PC-9 (cell line): Measurements from ENCODE around the gene PTPRT. TPM values are rescaled to one million over a fixed set of nuclear protein-coding genes. Genes with fewer than 3 reads are reported as not detected.

Experiments used
- BruUV-seq: library from RNA; stranded (reverse); fragments of 400-500 nt; replicated peaks from 2 replicates; lab custom pipeline; 2021; lab: Mats Ljungman, UMichigan
- CTCF ChIA-PET: fragments of 300-600 bp; sonication (Branson Sonifier 250); formaldehyde crosslinking; loops from one replicate; lab custom pipeline; 2022; ENCODE audit warnings: antibody characterized with exemption; lab: Charles Lee
- POLR2A ChIA-PET: fragments of 300-600 bp; sonication (Branson Sonifier 250); formaldehyde crosslinking; loops from one replicate; lab custom pipeline; 2022; ENCODE audit warnings: antibody characterized with exemption; ENCODE audit not compliant: unreplicated experiment; lab: Charles Lee
- DNase-seq, 2 experiments: peaks; one replicate each; pipeline versions ENCODE4 v3.0.0 to v3.0.0-alpha.2; 2015 to 2022; ENCODE audit warnings: mixed read lengths in 1 of 2
- H2AFZ ChIP-seq: fragments of 200-600 bp; sonication (generic); 2 replicates; pipeline ENCODE4 v1.8.1; 2017; ENCODE audit warnings: antibody characterized with exemption
- H3F3A ChIP-seq: fragments of 200-600 bp; sonication (generic); 2 replicates; pipeline ENCODE4 v1.8.1; 2017; ENCODE audit warnings: antibody characterized with exemption, mild to moderate bottlenecking, low read depth; ENCODE audit not compliant: insufficient read depth
- H3K27ac ChIP-seq: fragments of 200-600 bp; sonication (generic); 2 replicates; pipeline ENCODE4 v1.6.1; 2016; ENCODE audit warnings: mixed run types
- H3K27me3 ChIP-seq: fragments of 200-600 bp; sonication (generic); 2 replicates; pipeline ENCODE4 v1.6.1; 2016; ENCODE audit warnings: low read depth, mixed run types; ENCODE audit not compliant: insufficient read depth
- H3K36me3 ChIP-seq: fragments of 200-600 bp; sonication (generic); 2 replicates; pipeline ENCODE4 v1.6.1; 2016; ENCODE audit warnings: low read depth, mixed run types
- H3K4me1 ChIP-seq: fragments of 200-600 bp; sonication (generic); replicated peaks from 2 replicates; pipeline ENCODE4 v1.6.1; 2016; ENCODE audit warnings: mixed run types; ENCODE audit not compliant: insufficient read depth
- H3K4me2 ChIP-seq: fragments of 200-600 bp; sonication (generic); 2 replicates; pipeline ENCODE4 v1.6.1; 2017; ENCODE audit warnings: mixed run types
- H3K4me3 ChIP-seq: fragments of 200-600 bp; sonication (generic); 2 replicates; pipeline ENCODE4 v1.6.1; 2016; ENCODE audit warnings: mixed run types
- H3K79me2 ChIP-seq: fragments of 200-600 bp; sonication (generic); 2 replicates; pipeline ENCODE4 v1.6.1; 2017; ENCODE audit warnings: low read depth, mixed run types
- H3K9me2 ChIP-seq: fragments of 200-600 bp; sonication (generic); 2 replicates; pipeline ENCODE4 v1.8.1; 2017; ENCODE audit warnings: mild to moderate bottlenecking; ENCODE audit not compliant: insufficient read depth
- H3K9me3 ChIP-seq: fragments of 200-600 bp; sonication (generic); 2 replicates; pipeline ENCODE4 v1.8.1; 2016; ENCODE audit warnings: low read depth; ENCODE audit not compliant: insufficient read depth
- H4K20me1 ChIP-seq: fragments of 200-600 bp; sonication (generic); 2 replicates; pipeline ENCODE4 v1.8.1; 2017; ENCODE audit not compliant: insufficient read depth
- EZH2 ChIP-seq: fragments of 200-600 bp; sonication (generic); IDR thresholded peaks from 2 replicates; pipeline ENCODE4 v1.8.0; 2017; ENCODE audit warnings: antibody characterized with exemption, low read depth
- intact Hi-C: fragments of 100-400 bp; cut with micrococcal nuclease; formaldehyde crosslinking; loops from one replicate; pipeline ENCODE4 v1.10.0; 2022; ENCODE audit not compliant: unreplicated experiment
- total RNA-seq: library from RNA; stranded (reverse); gene quantifications from 2 replicates; pipeline ENCODE4 v1.2.3, GENCODE V29; 2021
- TF ChIP-seq, protein P1 (sequence below): fragments of 200-600 bp; sonication (generic); conservative IDR thresholded peaks from 2 replicates; pipeline ENCODE4 v1.6.1; 2017; ENCODE audit warnings: mixed run types, antibody characterized with exemption, mild to moderate bottlenecking, moderate library complexity

The PTPRT gene
- total RNA-seq, 1 experiment from 2014 or later = not detected

DNA sequence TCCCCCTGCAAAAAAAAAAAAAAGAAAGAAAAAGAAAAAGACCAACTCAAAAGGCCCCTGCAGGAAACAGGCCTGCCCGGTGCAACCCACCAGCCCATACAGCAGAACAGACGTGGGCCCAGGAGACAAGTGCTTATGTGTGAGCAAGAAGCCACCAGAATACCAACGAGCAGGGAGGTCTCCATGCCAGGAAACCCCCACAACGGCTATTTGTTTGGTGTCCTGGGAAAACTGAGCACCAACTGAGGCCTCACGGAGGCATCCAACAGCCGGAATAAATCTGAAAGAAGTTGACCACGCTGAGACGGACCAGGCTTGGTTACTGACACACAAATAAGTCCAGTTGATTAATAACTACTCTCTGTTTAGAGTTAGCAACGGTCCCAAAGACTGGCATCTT is 29.7 kb downstream of the PTPRT start:
- CTCF ChIA-PET = no interaction called here
- no TSS peak for BruUV-seq
- POLR2A ChIA-PET = no interaction called here

DNA sequence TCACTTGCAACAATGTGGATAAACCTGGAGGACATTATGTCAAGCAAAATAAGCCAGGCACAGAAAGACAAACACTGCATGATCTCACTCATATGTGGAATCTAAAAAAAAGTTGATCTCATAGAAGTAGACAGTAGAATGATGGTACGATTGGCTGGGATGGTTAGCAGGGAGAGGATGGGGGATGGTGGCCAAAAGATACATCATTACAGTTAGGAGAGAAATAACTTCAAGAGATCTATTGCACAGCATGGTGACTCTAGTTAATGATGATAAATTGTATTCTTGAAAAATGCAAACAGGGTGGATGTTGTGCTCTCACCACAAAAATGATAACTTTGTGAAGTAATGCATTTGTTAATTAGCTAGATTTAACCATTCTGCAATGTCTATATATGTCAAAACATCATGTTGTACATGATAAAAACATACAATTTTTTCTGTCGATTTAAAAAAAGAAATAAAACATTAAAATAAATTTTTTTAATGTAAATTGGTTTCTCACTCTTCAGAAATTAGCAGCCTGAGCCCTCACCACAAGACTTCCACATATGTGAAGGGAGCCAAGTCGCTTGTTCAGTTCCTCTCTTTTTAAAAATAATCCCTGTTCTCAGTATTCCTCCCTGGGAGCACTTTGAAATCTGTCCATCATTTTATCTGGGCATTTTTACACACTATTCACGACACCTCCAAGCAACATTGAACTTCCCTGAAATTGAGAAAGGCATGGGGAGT is 34.2 kb downstream of the PTPRT start:
- no peaks in the 10 kb centered on the region for H3K4me1 ChIP-seq
- no peaks in the 10 kb centered on the region for H3K79me2 ChIP-seq
- H3K36me3 ChIP-seq = no peaks in the 10 kb centered on the region
- no peak overlapping the region for H3K27ac ChIP-seq
- H4K20me1 ChIP-seq = no peaks in the 10 kb centered on the region
- no peaks in the 10 kb centered on the region for H3K9me2 ChIP-seq
- no peak for DNase-seq
- no peak overlapping the region for H3K4me3 ChIP-seq
- H3K9me3 ChIP-seq = no peaks in the 10 kb centered on the region
- ChIA-PET POLR2A (no interaction called here), CTCF (no interaction called here)
- peaks cover 21% of the 10 kb centered on the region for H3K27me3 ChIP-seq
- H2AFZ ChIP-seq = no peak overlapping the region
- intact Hi-C loops = no loop called here
- H3F3A ChIP-seq = no peaks in the 10 kb centered on the region
- no TSS peak for BruUV-seq
- H3K4me2 ChIP-seq = no peak overlapping the region
- TF ChIP-seq EZH2 = no peak
- TF ChIP-seq, protein P1, sequence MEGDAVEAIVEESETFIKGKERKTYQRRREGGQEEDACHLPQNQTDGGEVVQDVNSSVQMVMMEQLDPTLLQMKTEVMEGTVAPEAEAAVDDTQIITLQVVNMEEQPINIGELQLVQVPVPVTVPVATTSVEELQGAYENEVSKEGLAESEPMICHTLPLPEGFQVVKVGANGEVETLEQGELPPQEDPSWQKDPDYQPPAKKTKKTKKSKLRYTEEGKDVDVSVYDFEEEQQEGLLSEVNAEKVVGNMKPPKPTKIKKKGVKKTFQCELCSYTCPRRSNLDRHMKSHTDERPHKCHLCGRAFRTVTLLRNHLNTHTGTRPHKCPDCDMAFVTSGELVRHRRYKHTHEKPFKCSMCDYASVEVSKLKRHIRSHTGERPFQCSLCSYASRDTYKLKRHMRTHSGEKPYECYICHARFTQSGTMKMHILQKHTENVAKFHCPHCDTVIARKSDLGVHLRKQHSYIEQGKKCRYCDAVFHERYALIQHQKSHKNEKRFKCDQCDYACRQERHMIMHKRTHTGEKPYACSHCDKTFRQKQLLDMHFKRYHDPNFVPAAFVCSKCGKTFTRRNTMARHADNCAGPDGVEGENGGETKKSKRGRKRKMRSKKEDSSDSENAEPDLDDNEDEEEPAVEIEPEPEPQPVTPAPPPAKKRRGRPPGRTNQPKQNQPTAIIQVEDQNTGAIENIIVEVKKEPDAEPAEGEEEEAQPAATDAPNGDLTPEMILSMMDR = no peak

More for the DNA sequence above, 29.7 kb downstream of the PTPRT start:
- no peak for DNase-seq
- Histone ChIP-seq H3K36me3 (no peaks in the 10 kb centered on the region), H3K9me3 (no peaks in the 10 kb centered on the region), H3K4me3 (no peak overlapping the region), H3K27ac (no peak overlapping the region), H3K27me3 (peaks cover 35% of the 10 kb centered on the region), H4K20me1 (no peaks in the 10 kb centered on the region), H3K4me2 (no peak overlapping the region), H3F3A (no peaks in the 10 kb centered on the region), H2AFZ (no peak overlapping the region), H3K9me2 (no peaks in the 10 kb centered on the region), H3K4me1 (no peaks in the 10 kb centered on the region), H3K79me2 (no peaks in the 10 kb centered on the region)
- TF ChIP-seq EZH2 = no peak
- TF ChIP-seq, protein P1 = no peak
- intact Hi-C loops = no loop called here

DNA sequence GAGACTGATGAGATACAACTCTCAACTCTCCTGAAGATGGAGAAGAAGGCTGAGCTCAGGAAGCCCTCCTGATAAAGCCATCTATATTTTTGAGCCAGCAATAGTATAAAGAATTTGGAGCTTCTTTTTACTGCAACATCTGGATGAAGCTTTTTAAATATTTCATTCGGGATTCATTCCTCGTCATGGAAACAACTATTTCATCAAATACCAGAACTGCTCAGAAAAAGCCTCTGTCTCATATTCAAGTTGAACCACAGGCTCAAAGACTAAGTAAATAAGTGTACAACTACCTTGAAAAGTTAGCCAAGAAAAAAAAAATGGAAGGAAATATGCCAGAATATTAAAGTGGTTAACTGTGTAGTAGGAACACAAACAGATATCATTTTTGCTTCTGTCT is 37.8 kb downstream of the PTPRT start:
- Histone ChIP-seq H3K79me2 (no peaks in the 10 kb centered on the region), H3K4me3 (no peak overlapping the region), H2AFZ (no peak overlapping the region), H3K9me2 (no peaks in the 10 kb centered on the region), H3K27me3 (peaks cover 11% of the 10 kb centered on the region; the same call in 1 of the 2 replicates), H3K9me3 (no peaks in the 10 kb centered on the region), H3K27ac (no peak overlapping the region), H3K4me1 (no peaks in the 10 kb centered on the region), H3K4me2 (no peak overlapping the region), H4K20me1 (no peaks in the 10 kb centered on the region), H3F3A (no peaks in the 10 kb centered on the region), H3K36me3 (no peaks in the 10 kb centered on the region)
- TF ChIP-seq, protein P1 = no peak
- BruUV-seq = no TSS peak
- POLR2A ChIA-PET = no interaction called here
- no peak for DNase-seq
- intact Hi-C loops = no loop called here
- CTCF ChIA-PET = no interaction called here
